RCC 7860 (cell line): ENCODE measurements around the gene TIMP2.
A peak's percentile ranks its signal among the peaks of the same experiment; 100 is the strongest.
"Not testable (repeated sequence)": the region's sequence is repeated elsewhere in the genome, so short reads cannot be mapped to it uniquely, and the experiment has no call there.

Experiments
- DNase-seq: peaks from one replicate; pipeline ENCODE4 v3.0.0-alpha.2; 2015; ENCODE audit warnings: low spot score
- FAIRE-seq: peaks from 2 replicates; lab custom pipeline; 2012; peaks lifted over from hg19 to GRCh38; lab: Jason Lieb, UNC

Gene TIMP2

DNA sequence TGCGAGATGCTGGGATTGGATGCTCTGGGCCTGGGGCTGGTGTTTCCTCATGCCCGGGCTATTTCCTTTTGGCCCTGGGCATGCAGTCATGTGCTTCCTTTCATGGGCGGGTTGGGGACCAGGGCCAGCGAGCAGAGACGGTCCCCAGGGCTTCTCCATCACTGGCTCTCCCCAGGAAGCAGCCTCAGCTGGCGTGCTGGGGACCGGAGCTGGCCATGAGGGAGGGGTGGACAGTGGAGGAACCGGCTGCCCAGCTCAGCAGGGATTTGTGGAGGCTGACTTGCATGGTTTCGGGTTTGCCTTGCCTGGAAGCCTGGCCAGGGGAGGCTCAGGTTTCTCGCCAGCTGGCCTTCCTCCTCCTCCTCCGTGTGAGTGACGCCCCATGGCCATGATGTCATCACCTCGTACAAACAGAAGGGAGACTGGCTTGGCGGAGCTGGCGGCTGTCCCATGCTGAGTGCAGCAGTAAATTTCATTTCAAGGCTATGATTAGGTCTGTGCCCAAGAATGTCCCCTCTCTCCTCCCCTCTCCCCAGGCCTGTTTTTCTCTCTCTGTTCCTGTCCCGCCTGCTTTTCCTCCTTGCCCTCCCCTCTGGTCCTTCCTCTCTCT is 8.9 kb upstream of the TIMP2 start:
- DNase-seq (peak; percentile 90), FAIRE-seq (peak; percentile 55)

DNA sequence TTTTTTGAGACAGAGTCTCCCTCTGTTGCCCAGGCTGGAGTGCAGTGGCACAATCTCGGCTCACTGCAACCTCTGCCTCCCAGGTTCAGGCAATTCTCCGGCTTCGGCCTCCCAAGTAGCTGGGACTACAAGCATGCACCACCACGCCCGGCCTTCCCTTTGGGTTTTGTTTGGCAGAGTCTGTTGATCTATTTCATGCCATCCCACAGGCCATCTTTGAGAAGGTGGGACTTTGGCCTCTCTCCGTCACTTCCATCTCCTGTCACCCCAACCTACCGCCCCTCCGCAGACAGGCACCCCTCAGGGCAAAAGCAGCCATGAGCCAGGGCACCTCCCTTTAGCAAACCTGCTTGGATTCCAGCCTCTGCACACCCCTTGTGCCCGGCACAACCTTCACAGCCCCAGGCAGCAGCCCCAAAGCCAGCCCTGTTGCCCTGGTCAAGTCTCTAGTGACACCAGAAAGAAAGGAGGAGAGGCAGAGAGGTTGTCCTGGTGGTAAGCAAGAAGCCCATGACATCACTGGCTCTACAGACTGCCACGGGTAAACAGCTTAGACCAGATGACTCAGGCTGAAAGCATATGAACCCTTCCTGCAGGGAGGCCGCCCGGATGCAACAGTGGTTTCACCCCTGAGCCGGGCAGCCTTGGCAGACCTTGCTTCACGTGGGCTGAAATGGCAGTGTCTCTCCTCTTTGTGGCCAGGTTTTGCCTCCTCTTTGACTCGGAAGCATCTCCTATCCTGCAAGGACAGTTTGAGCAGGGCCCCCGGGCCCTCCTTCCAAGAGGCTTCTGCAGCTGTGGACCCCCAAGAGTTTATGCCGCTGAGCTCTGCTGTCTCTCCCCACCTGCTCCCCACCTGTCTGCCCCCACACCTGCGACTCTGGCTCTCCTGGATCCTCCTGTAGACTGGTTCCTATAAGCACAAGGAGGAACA is 8.1 kb upstream of the TIMP2 start:
- FAIRE-seq (peak; percentile 90), DNase-seq (peak; percentile 95)

DNA sequence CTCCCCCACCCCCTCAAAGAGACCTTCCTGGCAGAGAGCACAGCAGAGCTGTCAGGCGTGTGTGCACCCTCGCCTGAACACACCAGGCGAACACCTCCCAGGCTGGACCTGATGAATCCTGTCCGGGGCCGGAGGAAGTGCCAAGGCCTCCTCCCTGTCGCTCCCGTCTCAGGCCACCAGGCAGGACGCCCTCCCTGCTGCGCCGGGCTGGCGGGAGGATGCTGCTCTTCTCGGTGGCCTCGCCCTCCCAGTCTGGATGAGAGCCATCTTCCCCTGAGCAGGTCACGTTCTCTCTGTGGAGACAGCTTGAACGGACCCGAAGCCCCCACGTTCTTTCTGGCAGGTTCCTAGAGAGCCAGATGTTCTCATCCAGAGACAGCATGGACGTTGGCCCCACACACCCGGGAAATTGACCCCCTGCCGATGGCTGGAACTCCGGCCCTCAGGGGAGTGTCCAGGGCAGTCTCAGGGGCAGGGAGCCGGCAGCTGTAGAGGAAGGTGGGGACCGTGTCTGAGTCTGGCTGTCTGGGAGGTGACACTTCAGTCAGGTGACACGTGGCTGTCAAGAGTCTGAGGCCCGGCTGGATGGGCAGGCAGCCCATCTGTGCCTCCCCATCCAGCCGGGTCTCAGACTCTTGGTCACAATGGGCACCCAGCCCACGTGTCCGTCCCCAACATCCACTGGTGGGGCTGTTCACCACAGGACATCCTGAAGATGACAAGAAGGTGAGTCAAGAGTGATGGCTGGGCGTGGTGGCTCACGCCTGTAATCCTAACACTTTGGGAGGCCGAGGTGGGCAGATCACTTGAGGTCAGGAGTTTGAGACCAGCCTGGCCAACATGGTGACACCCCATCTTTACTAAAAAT is 5.0 kb upstream of the TIMP2 start:
- DNase-seq (peak; percentile 29), FAIRE-seq (no peak)

DNA sequence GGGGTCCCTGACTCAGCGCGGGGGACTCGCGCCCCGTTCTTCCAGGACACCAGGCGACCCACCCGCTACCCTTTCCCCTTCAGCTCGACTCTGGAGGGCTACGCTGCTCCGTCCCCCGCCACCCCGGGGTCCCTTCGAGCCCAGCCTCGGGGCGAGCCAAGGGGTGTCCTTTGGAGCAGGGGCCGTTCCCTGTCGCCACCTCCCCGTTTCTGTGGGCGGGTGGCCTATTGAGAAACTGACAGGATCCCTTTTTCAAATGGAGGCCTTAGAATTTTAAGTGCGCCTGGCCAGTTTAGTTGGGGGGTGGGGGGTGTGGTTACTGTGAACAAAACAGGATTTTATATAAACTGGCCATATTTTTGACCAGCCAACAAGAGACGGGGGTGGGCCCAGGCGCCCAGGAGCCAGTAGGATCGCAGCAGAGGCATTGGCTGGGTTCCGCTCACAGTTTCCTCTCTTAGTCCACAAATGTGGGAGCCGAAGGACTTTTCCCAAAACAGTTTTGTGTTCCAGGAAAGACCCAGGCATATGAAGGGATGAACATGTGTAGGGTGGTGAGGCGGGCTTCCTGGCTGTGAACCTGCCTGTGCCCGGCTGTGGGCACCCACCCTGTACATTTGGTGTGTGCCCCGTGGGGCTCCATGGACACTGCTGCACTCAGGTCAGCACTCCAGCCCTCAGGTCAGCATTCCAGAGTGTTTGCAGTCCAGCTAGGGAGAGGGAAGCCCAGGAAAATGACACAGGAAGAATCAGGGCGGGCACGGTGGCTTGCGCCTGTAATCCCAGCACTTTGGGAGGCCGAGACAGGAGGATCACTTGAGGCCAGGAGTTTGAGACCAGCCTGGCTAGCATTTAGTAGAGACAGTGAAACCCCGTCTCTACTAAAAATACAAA is 722 bp upstream of the TIMP2 start:
- DNase-seq (no peak), FAIRE-seq (no peak)

DNA sequence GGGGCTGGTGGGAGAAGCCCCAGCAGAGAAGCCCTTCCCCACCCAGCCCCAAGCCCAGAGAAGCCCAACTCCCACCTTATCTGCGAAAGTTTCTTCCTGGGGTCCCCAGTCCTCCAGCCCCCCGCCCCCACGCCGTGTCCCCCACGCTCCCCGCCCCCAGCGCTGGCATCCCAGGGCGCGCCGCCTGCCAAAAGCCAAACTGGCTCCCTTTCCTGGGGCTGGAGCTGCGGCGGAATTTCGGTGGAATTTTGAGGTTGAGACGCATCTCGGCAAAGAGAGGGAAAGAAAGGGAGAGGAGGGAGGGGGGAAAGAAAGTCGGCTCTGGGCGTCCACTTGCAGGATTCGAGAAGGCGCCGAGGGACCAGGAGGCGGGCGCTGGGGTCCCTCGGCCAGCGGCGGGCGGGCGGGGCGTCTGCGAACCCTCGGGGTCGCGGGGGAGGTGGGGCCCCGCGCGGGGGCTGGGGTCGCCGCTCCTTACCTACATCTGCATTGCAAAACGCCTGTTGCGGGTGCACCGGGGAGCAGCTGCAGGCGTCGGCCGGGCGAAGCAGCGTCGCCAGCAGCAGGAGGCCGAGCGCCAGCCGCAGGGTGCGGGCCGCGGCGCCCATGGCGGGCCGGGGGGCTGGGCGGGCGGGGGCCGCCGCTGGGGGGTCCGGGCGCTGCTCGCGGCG is 571 bp downstream of the TIMP2 start:
- no peak for FAIRE-seq
- no peak for DNase-seq

DNA sequence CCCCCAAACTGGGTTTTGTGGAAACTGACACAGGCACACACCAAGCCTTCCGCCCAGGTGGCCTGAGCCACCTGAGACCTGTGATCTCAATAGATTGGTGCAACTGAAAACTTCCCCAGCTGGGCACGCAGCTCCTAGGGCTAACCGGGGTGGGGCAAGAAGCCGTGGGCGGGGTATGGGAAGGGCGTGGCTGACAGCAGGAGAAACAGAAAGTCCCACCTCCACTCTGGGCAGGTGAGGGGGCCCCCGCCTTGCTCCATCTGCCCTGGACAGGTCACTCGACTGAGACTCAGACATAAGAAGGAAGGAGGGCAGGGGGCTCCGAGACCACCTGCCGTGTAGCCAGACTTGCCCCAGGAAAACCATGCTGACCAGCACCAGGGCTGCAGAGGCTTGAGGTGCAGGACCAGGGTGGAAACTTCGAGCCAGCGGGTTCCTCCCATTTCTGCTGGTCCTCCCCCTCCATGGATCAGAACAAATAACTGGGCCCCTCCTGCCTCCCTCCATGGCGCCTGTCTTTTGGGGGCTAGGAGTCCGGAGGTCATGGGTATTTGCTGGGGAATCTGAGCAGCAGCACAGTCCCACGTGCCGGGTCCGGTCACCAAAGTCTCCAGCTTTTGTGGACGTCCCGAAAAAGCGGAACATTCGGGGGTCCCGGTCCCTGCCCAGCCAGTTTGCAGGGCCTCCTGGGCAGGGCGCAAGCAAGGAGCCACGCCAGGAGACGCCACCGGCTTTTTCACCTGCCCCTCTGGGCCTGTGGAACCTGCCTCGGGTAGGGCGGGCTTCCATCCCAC is 1.3 kb downstream of the TIMP2 start:
- no peak for FAIRE-seq
- no peak for DNase-seq

DNA sequence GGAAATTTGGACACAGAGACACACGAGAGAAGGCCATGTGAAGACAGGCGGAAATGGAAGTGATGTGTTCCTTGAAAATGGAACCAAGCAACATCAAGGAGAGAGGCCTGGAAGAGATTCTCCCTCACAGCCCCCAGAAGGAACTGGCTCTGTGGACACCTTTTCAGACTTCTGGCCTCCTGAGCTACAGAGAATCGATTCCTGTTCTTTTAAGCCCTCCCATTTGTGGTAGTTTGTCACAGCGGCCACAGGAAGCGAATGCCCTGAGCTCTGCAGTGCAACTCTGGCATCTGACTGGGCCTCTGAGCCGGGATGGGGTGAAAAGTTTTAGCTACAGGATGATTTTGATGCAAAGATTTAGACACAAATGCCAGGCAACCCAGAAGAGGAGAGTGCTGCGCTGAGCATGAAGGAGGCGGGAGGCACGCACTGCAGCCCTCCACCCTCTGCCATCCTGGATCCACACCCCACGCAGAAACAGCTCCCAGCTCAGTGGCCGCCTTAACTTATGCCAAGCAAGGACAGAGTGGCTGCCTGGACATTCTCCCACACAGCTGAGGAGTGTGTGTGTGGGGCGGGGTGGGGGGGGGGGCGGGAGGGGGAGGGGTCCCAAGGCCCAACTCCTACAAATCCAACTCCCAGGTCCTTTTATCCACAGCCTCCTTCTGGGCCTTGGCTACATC is 2.2 kb downstream of the TIMP2 start:
- no peak for FAIRE-seq
- no peak for DNase-seq

DNA sequence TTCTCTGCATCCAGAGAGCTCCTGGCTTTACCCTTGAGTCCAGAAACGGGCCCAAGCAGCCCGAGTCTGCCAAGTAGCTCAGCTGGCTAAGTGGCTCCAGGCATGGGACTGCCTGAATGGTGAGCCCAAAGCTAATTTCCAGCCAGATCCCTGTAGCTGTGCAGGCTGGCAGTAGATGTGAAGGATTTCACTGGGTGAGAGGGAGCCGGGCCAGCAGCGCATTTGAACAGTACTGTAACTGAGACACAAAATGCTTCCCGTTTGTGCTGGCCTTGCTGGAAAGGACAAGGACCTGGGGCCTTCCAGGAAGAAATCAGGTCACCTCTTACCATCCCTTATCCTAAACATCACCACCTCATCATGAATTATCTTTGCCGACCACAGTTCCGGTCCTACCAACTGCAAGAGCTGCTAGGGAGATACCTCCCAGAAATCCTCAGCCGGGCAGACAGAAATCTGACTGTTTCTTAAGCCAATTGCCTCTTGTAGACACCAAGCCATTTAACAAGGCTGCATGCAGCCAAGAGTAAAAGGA is 3.7 kb downstream of the TIMP2 start:
- DNase-seq (no peak), FAIRE-seq (no peak)

DNA sequence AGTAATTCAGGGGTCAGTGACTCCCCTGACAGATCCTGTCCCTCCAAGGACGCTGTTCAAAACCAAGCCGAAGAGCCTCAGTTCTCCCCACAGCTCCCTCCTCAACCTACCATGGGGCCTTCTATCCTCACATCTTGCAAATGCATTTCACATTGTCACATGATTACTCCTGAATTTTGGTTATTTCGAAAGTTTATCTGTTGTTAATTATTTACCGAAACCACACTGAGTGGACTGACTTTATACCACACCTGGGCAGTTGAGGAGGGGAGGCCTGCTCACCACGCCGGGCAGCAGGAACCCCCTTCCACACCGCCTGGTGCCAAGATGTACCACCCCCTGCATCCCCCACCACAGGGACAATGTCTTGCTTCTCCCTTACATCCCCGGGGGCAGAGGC is 4.7 kb downstream of the TIMP2 start:
- DNase-seq (no peak), FAIRE-seq (no peak)

DNA sequence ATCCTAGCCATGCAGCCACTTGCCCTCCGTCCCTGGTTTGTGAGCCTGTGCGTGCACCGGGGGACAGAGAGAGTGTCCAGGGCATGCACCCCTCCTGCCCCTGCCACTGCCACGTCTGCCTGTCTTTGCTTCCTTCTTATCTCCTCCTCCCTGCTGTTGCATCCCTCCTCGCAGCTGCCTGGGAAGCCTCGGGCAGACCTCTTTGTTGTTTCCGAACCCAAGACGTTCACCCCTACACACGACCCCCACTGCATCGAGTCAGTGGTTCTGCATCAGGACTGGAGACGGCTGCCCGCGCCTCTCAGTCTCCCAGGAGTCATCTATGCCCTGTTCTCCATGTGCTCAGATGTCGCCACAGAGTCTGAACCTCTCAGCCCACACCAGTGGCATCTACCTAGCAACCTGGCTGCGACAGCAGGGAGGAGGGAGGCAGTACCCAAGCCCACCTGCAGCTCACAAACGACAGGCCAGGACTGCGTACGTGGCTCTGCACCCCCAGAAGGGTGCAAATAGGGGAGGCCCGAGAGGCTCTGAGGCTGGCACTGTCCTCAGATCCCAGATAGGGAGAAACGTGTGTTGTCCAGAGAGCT is 5.2 kb downstream of the TIMP2 start:
- DNase-seq (no peak), FAIRE-seq (no peak)

DNA sequence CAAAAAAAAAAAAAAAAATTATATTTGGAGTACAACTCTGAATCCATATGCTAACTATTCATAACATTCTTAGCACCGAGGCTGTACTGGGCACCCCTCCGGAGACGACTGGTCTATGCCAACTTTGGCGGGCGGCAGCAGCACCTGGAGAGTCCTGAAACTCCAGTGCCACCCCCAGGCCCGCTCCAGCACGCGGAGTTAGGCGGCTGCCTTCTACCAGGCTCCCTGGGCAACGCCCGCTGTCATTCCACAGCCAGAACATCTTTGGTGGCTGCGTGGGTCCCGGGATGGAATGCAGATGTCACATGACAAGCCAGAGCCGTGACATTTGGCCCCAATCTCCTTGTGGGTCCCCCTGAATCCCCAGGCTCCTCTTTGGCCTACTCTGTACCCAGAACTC is 6.2 kb downstream of the TIMP2 start:
- DNase-seq (no peak), FAIRE-seq (no peak)

DNA sequence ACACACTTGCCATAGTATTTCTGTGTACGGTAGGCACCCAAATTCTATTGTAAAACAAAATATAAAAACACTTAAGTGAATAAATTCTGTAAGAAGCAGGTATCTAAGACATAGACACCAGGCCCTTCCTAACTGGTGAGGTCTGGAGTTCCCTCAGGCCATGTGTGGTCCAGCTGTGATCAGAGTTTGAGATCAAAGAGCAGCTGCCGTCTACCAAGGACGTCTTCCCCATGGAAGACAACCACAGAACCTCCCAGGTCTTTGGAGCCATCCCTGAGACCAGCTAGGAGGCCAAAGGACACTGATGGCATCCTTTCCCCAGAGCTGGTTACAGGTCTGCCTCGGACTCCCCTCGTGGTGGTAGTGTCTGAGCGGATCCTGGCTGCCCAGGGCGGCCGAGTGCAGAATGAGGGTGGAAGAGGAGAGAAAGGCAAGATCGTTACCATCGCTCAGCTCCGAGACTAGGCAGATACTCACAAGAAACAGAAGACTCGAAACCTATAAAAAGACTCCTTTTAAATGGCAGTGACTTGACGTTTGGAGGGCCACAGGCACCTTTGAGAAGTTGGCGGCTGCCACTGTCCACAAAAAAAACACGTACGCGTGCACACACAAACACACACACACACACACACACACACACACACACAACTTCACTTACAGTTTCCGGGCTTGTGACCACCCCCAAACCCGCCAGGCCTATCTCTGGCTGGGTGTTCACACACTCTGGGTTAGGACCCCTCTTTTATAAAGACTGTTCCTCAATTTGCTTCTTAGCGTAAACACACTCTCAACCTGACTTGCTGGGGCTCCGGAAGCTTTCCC is 7.5 kb downstream of the TIMP2 start:
- DNase-seq (no peak), FAIRE-seq (no peak)

DNA sequence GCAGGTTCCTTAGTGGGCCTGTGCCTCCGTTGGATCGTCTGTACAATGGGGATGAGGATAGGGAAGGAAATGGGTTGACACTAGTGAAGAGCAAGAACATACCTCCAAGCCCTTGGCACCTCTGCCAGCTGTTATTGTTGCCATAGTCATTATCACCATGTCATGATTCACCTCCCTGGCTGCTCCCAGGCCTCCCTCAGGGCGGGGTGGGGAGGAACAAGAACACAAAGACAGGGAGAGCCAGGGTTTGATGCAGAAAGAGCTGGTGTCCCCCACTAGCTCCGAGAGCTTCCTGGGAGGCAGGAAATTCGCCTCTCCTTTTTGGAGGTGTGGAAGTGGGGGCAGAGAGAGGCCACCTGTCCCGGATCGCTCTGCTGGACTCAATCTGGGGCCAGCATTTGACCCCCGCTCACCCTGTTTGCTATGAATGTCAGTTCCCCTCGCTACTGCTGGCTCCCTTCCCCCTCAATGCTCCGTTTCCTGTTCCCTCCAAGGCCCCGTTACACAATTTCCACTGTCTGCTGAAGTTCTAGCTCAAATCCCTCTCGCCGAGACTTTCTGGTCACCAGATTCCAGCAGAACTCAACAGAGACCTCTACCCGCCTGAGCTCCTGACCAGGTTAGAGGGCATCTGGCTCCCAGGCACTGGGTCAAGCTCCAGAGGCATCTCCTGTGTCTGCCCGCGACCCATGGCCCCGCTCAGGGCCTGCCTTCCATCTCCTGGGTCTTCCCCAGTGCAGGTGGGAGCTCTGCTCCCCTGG is 9.1 kb downstream of the TIMP2 start:
- FAIRE-seq (no peak), DNase-seq (peak; percentile 42)

DNA sequence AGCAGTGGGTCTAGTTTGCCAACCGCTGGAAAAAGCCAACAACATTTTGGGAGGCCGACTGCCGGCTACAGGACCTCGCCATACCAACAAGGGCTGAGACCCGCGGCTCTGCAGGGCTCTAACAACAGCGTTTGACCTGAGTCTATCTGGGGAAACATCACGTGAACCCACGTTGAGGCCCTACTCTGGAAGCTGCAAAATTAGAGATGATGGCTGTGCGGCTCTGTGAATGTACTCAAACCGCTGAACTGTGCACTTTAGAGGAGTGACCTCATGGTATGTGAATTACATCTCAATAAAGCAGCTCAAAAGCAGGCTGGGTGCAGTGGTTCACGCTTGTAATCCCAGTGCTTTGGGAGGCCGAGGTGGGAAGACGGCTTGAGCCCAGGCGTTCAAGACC is 12.1 kb downstream of the TIMP2 start:
- no peak for FAIRE-seq
- no peak for DNase-seq

DNA sequence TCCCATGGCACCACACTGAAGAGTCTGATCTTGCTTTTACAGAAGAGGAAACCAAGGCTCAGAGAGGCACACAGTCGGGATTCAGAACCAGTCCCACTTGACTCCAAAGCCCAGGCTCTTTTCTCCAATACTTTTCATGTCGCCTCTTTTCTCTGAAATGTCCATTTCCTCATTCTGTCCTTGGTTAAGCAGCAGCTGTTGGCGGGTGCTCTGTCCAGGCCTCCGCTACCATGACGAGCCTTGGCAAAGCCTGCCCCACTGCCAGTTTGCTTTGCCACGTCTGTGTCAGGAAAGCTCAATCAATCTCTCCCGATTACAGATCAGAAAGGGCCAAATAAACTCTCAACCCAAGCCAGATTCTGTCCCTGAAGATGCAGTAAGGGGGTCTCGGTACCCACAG is 13.1 kb downstream of the TIMP2 start:
- DNase-seq (no peak), FAIRE-seq (no peak)

DNA sequence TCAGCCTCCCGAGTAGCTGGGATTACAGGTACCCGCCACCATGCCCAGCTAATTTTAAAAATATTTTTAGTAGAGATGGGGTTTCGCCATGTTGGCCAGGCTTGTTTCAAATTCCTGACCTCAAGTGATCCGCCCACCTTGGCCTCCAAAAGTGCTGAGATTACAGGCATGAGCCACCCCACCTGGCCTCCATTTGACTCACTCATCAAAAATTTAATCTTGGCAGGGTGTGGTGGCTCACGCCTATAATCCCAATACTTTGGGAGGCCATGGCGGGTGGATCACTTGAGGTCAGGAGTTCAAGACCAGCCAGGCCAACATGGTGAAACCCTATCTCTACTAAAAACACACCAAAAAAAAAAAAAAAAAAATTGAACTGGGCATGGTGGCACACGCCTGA is 13.6 kb downstream of the TIMP2 start:
- DNase-seq, FAIRE-seq: not testable (repeated sequence)
